ENCODE results near the gene SLC40A1.

DNA sequence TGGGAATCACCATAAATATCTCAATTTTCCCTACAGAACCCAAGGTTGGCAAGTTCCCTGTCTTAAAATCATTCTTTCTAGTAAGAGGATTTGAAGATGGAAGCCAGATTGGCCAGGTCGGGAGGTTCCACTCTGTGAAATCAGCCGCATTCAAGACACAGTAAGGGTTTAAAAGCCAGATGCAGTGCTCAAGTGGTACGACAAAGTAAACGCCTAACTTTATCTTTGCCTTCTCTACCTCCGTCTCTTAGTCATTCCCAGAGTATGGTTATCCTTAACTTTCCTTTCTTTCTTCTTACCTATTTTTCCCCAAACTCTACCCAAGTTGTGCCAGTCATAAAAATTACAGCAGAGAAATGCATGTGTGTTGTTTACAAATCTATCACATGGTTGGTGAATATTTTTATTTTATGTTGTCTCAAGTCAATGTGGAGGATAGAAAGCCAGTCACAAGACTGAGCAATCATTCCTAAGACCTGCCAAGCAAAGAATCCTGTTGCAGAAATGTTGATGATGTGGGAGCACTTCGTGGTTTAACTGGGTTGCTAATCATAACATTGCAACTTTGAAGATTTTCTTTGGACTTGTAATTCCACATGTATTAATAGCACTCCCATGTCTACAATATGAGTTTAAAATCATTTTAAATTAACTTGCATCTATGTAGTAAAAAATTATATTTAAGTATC is 62.6 kb downstream of the SLC40A1 start:
- TF ChIP-seq POLR2AphosphoS5 (IDR thresholded peaks at IDR 0.05; ENCODE audit: low read depth, low read length) (no peak), SPI1 (IDR thresholded peaks at IDR 0.05; ENCODE audit: low read depth, low read length) (no peak), POLR2A (IDR thresholded peaks at IDR 0.05; ENCODE audit: low read depth, low read length) (no peak)

Measured in GM12891 (cell line).